ENCODE measurements around the gene USP35.

- no peak for TF ChIP-seq CTCF (IDR thresholded peaks at IDR 0.05)
- TF ChIP-seq POLR2A (IDR thresholded peaks at IDR 0.05), result no peak
Measured at GRCh38 chr11:78199653-78200015, 10.9 kb downstream of the USP35 start.

All from sigmoid colon (tissue), 3 donors.